A673 (cell line): ENCODE measurements around the gene POLR2B. TPM values are rescaled to one million over a fixed set of nuclear protein-coding genes. Genes with fewer than 3 reads are reported as not detected.

Experiments
- BruUV-seq: library from RNA; stranded (reverse); fragments of 400-500 nt; replicated peaks from 2 replicates; lab custom pipeline; 2021; lab: Mats Ljungman, UMichigan
- CTCF ChIA-PET: fragments of 300-600 bp; sonication (Branson Sonifier 250); formaldehyde crosslinking; loops from one replicate; lab custom pipeline; 2022; ENCODE audit warnings: antibody characterized with exemption; lab: Charles Lee
- POLR2A ChIA-PET: fragments of 300-600 bp; sonication (Branson Sonifier 250); formaldehyde crosslinking; loops from one replicate; lab custom pipeline; 2022; ENCODE audit warnings: antibody characterized with exemption; ENCODE audit not compliant: low non-redundant PET; lab: Charles Lee
- DNase-seq: peaks from one replicate; pipeline ENCODE4 v3.0.0-alpha.2; 2015; ENCODE audit warnings: low spot score
- H3K27ac ChIP-seq: fragments of 200-600 bp; sonication (generic); 2 replicates; pipeline ENCODE4 v1.5.1; 2016; ENCODE audit warnings: mixed run types, low read depth, mild to moderate bottlenecking, mixed read lengths, antibody characterized with exemption, low read length; ENCODE audit not compliant: poor library complexity, severe bottlenecking
- H3K27me3 ChIP-seq: fragments of 200-600 bp; sonication (generic); replicated peaks from 2 replicates; pipeline ENCODE4 v1.6.1; 2017; ENCODE audit warnings: mixed run types, low read depth, mild to moderate bottlenecking, mixed read lengths, antibody characterized with exemption, low read length; ENCODE audit not compliant: insufficient read depth, poor library complexity
- H3K36me3 ChIP-seq: fragments of 200-600 bp; sonication (generic); 2 replicates; pipeline ENCODE4 v1.6.1; 2016; ENCODE audit warnings: mixed run types, mild to moderate bottlenecking, mixed read lengths, antibody characterized with exemption, low read length; ENCODE audit not compliant: insufficient read depth, poor library complexity, severe bottlenecking
- H3K4me1 ChIP-seq: fragments of 200-600 bp; sonication (generic); 2 replicates; pipeline ENCODE4 v1.6.1; 2017; ENCODE audit warnings: mixed run types, mild to moderate bottlenecking, mixed read lengths, antibody characterized with exemption, low read length; ENCODE audit not compliant: insufficient read depth, poor library complexity, severe bottlenecking
- H3K4me3 ChIP-seq: fragments of 200-600 bp; sonication (generic); 2 replicates; pipeline ENCODE4 v1.5.1; 2016; ENCODE audit warnings: low read depth, mixed run types, mild to moderate bottlenecking, mixed read lengths, low read length; ENCODE audit not compliant: poor library complexity, severe bottlenecking
- H3K9me3 ChIP-seq: fragments of 200-600 bp; sonication (generic); 2 replicates; pipeline ENCODE4 v1.6.1; 2016; ENCODE audit warnings: mixed run types, low read depth, mild to moderate bottlenecking, mixed read lengths, antibody characterized with exemption, low read length; ENCODE audit not compliant: poor library complexity, severe bottlenecking
- EZH2 ChIP-seq: fragments of 200-600 bp; sonication (generic); IDR thresholded peaks from 2 replicates; pipeline ENCODE4 v1.6.1; 2017; ENCODE audit warnings: borderline replicate concordance, low read depth, mild to moderate bottlenecking, mixed read lengths, antibody characterized with exemption, low read length; ENCODE audit not compliant: poor library complexity, severe bottlenecking
- intact Hi-C: fragments of 100-400 bp; cut with micrococcal nuclease; formaldehyde crosslinking; loops from one replicate; pipeline ENCODE4 v1.10.0; 2022; ENCODE audit not compliant: unreplicated experiment
- total RNA-seq: library from RNA; stranded (reverse); gene quantifications from 2 replicates; pipeline ENCODE4 v1.2.3, GENCODE V29; 2021
- TF ChIP-seq, protein P1 (sequence below): fragments of 300-800, 200-600 bp; sonication (generic); conservative IDR thresholded peaks from 2 replicates; pipeline ENCODE4 v1.5.1; 2017; ENCODE audit warnings: low read depth, mild to moderate bottlenecking, antibody characterized with exemption, low read length, moderate library complexity, mixed read lengths

POLR2B gene
- total RNA-seq, 1 experiment from 2014 or later, result 71.9 TPM

DNA sequence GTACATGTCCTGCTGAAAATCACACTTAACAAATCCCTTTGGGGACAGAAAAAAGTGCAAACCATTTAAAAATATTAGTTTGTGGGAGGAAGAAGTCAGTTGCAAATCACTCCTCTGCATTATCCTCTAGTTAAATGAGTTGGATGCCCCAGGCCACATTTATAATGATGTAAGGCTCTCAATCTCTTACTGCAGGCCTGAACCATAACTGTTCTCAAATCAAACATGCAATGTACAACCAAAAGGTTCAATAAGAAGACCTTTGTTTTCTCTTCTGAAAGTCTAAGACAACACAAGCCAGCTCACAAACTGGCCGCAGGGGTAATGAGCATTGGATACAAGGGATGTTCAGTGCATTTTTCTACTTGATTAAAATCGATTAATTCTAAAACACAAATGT is 91.8 kb downstream of the POLR2B start:
- no peak overlapping the region for H3K27ac ChIP-seq
- ChIA-PET CTCF (no interaction called here), POLR2A (no interaction called here)
- intact Hi-C loops, result no loop called here
- H3K36me3 ChIP-seq, result no peaks in the 10 kb centered on the region
- H3K4me3 ChIP-seq, result no peak overlapping the region
- H3K9me3 ChIP-seq, result no peaks in the 10 kb centered on the region
- H3K27me3 ChIP-seq, result no peaks in the 10 kb centered on the region
- no peaks in the 10 kb centered on the region for H3K4me1 ChIP-seq
- DNase-seq, result no peak
- BruUV-seq, result no TSS peak
- TF ChIP-seq EZH2, result no peak
- TF ChIP-seq, protein P1, sequence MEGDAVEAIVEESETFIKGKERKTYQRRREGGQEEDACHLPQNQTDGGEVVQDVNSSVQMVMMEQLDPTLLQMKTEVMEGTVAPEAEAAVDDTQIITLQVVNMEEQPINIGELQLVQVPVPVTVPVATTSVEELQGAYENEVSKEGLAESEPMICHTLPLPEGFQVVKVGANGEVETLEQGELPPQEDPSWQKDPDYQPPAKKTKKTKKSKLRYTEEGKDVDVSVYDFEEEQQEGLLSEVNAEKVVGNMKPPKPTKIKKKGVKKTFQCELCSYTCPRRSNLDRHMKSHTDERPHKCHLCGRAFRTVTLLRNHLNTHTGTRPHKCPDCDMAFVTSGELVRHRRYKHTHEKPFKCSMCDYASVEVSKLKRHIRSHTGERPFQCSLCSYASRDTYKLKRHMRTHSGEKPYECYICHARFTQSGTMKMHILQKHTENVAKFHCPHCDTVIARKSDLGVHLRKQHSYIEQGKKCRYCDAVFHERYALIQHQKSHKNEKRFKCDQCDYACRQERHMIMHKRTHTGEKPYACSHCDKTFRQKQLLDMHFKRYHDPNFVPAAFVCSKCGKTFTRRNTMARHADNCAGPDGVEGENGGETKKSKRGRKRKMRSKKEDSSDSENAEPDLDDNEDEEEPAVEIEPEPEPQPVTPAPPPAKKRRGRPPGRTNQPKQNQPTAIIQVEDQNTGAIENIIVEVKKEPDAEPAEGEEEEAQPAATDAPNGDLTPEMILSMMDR, result no peak

DNA sequence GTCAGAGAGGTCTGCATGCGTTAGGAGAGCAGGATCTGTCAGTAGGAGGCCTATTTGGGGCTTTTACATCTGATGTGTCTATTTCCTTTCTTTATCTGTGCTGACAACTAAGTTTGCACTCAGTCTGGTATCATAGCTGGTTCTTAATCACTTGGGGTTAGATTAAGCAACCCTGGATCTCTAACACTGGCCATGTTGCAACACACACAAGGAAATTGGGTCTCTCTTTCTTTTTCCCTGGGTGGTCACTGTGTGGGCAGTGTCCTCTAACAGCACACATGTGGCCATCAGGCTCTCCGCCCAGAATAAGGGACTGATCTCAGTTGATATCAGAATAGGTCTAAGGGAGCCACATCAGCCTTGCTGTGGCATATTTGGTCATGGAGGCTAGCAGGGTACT is 92.6 kb downstream of the POLR2B start:
- DNase-seq, result no peak
- H3K36me3 ChIP-seq, result no peaks in the 10 kb centered on the region
- TF ChIP-seq, protein P1, result no peak
- TF ChIP-seq EZH2, result no peak
- H3K27ac ChIP-seq, result no peak overlapping the region
- ChIA-PET CTCF (no interaction called here), POLR2A (no interaction called here)
- H3K4me3 ChIP-seq, result no peak overlapping the region
- H3K4me1 ChIP-seq, result no peaks in the 10 kb centered on the region
- no TSS peak for BruUV-seq
- intact Hi-C loops, result no loop called here
- H3K9me3 ChIP-seq, result no peaks in the 10 kb centered on the region
- no peaks in the 10 kb centered on the region for H3K27me3 ChIP-seq

DNA sequence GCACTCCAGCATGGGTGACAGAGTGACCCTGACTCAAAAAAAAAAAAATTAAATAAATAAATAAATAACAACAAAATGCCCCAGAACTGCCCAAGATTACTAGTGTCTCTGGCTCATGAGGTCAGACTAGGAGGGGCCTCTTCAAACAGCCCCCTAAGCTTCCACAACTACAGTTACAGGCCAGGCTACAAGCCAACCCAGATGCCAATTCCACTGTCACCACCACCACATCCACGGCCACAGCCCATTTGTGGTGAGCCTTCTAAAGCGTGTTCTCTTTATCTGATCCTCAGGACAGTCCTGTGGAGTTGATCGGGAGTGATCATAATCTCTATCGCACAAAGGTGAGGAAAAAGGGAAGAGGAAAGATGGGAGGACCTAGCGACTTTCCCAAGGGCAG is 94.9 kb downstream of the POLR2B start:
- TF ChIP-seq, protein P1, result no peak
- no peak for TF ChIP-seq EZH2
- POLR2A ChIA-PET, result no interaction called here
- Histone ChIP-seq H3K27me3 (no peaks in the 10 kb centered on the region), H3K4me3 (no peak overlapping the region), H3K36me3 (no peaks in the 10 kb centered on the region), H3K4me1 (no peaks in the 10 kb centered on the region), H3K27ac (no peak overlapping the region), H3K9me3 (no peaks in the 10 kb centered on the region)
- CTCF ChIA-PET, result no interaction called here
- intact Hi-C loops, result no loop called here
- no TSS peak for BruUV-seq
- DNase-seq, result no peak
